A549 (cell line): ENCODE data around the gene ZNF618. TPM values are rescaled to one million over a fixed set of nuclear protein-coding genes. Genes with fewer than 3 reads are reported as not detected.

ENCODE experiments used
- ATAC-seq, 2 experiments: fragments of 200-7000 bp in 1 of 2; fragments of >200 bp in 1 of 2; cut with Nextera tagmentation in 1 of 2; cut with Tn5 transposase in 1 of 2; 3 replicates each; pipeline versions ENCODE4 v1.8.0 to v1.9.1; 2018 to 2020; ENCODE audit warnings: mild to moderate bottlenecking in 1 of 2, moderate library complexity in 1 of 2
- CTCF ChIA-PET: fragments of 300-600 bp; sonication (Branson Sonifier 250); formaldehyde crosslinking; extraction: SDS; loops from one replicate; lab custom pipeline; 2021; ENCODE audit warnings: antibody characterized with exemption, inconsistent platforms; lab: Yijun Ruan, JAX
- POLR2A ChIA-PET: fragments of 350-600 bp; formaldehyde crosslinking; extraction: SDS; loops from one replicate; lab custom pipeline; 2021; ENCODE audit warnings: antibody characterized with exemption, inconsistent platforms; lab: Yijun Ruan, JAX
- DNase-seq, 2 experiments: peaks; one replicate each; pipeline versions ENCODE4 v3.0.0 to v3.0.0-alpha.2; 2011 to 2016; ENCODE audit warnings: low read depth in 1 of 2, low spot score in 1 of 2
- FAIRE-seq: peaks from 2 replicates; lab custom pipeline; 2011; peaks lifted over from hg19 to GRCh38; lab: Jason Lieb, UNC
- H3K27ac ChIP-seq, 2 experiments: fragments of >200 bp; sonication (Bioruptor Twin); formaldehyde crosslinking; 3 replicates each; pipeline ENCODE4 v1.5.1; 2016 to 2017
- H3K4me1 ChIP-seq: fragments of >200 bp; sonication (Bioruptor Twin); formaldehyde crosslinking; 3 replicates; pipeline ENCODE4 v1.6.1; 2016
- H3K4me2 ChIP-seq: fragments of >200 bp; sonication (Bioruptor Twin); formaldehyde crosslinking; 3 replicates; pipeline ENCODE4 v1.6.1; 2016
- H3K4me3 ChIP-seq: fragments of >200 bp; sonication (Bioruptor Twin); formaldehyde crosslinking; 3 replicates; pipeline ENCODE4 v1.5.1; 2016
- H3K9me3 ChIP-seq: fragments of >200 bp; sonication (Bioruptor Twin); formaldehyde crosslinking; 3 replicates; pipeline ENCODE4 v1.6.1; 2016
- BHLHE40 ChIP-seq: IDR thresholded peaks from 2 replicates; pipeline ENCODE4 v1.6.1; 2012; ENCODE audit warnings: low read depth, low read length, inconsistent platforms
- CEBPB ChIP-seq, 2 experiments: fragments of >200 bp in 1 of 2; sonication (Bioruptor Twin) in 1 of 2; formaldehyde crosslinking in 1 of 2; IDR thresholded peaks; 2 replicates each; pipeline ENCODE4 v1.6.1; 2012 to 2016
- CTCF ChIP-seq: fragments of >200 bp; sonication (Bioruptor Twin); formaldehyde crosslinking; IDR thresholded peaks from 3 replicates; pipeline ENCODE4 v1.5.1; 2016
- EHF ChIP-seq: fragments of 250-450 bp; sonication (Bioruptor Pico); IDR thresholded peaks from 2 replicates; pipeline ENCODE4 v1.5.0; 2020; ENCODE audit warnings: mild to moderate bottlenecking
- EP300 ChIP-seq, 2 experiments: fragments of >200 bp; sonication (Bioruptor Twin); formaldehyde crosslinking; IDR thresholded peaks; 2 replicates in 1 of 2; 3 replicates in 1 of 2; pipeline ENCODE4 v1.6.1; 2016 to 2017
- ESRRA ChIP-seq: fragments of 150-350 bp; IDR thresholded peaks from 2 replicates; pipeline ENCODE4 v1.6.1; 2014; ENCODE audit warnings: mild to moderate bottlenecking, low read length, borderline replicate concordance
- FOSB ChIP-seq: fragments of 250-450 bp; sonication (Bioruptor Pico); IDR thresholded peaks from 2 replicates; pipeline ENCODE4 v1.5.0; 2020; ENCODE audit warnings: mild to moderate bottlenecking, moderate library complexity
- FOSL2 ChIP-seq, 2 experiments: fragments of 450-650 bp in 1 of 2; fragments of >200 bp in 1 of 2; sonication (Bioruptor Twin) in 1 of 2; formaldehyde crosslinking; IDR thresholded peaks; 2 replicates each; pipeline versions ENCODE4 v1.5.0 to v1.6.1; 2016 to 2020; ENCODE audit warnings: mild to moderate bottlenecking in 1 of 2, moderate library complexity in 1 of 2
- GATA3 ChIP-seq: IDR thresholded peaks from 2 replicates; pipeline ENCODE4 v1.6.1; 2012; ENCODE audit warnings: borderline replicate concordance
- HEYL ChIP-seq: fragments of 250-450 bp; sonication (Bioruptor Pico); IDR thresholded peaks from 2 replicates; pipeline ENCODE4 v1.8.0; 2021; ENCODE audit warnings: mild to moderate bottlenecking, moderate library complexity
- HOXA7 ChIP-seq: fragments of 250-450 bp; sonication (Bioruptor Pico); IDR thresholded peaks from 2 replicates; pipeline ENCODE4 v1.5.0; 2020; ENCODE audit warnings: mild to moderate bottlenecking, moderate library complexity
- HOXB13 ChIP-seq: fragments of 250-450 bp; sonication (Bioruptor Pico); IDR thresholded peaks from 2 replicates; pipeline ENCODE4 v1.5.0; 2020; ENCODE audit warnings: low read depth, mild to moderate bottlenecking, moderate library complexity
- JUNB ChIP-seq: fragments of >200 bp; sonication (Bioruptor Twin); formaldehyde crosslinking; IDR thresholded peaks from 2 replicates; pipeline ENCODE4 v1.6.1; 2016
- KDM5A ChIP-seq: fragments of 200-600 bp; sonication (generic); IDR thresholded peaks from 2 replicates; pipeline ENCODE4 v1.6.1; 2016; ENCODE audit warnings: antibody characterized with exemption, mild to moderate bottlenecking
- MAZ ChIP-seq: fragments of 150-350 bp; IDR thresholded peaks from 2 replicates; pipeline ENCODE4 v1.6.1; 2014; ENCODE audit warnings: antibody characterized with exemption, low read depth, low read length, borderline replicate concordance
- NR3C1 ChIP-seq: fragments of >200 bp; sonication (Bioruptor Twin); formaldehyde crosslinking; IDR thresholded peaks from 3 replicates; pipeline ENCODE4 v1.6.1; 2017
- POLR2AphosphoS2 ChIP-seq: conservative IDR thresholded peaks from 2 replicates; pipeline ENCODE4 v1.6.1; 2012; ENCODE audit warnings: low read length, improper control_type of control experiment, inconsistent platforms
- RARB ChIP-seq: fragments of 250-450 bp; sonication (Bioruptor Pico); IDR thresholded peaks from 2 replicates; pipeline ENCODE4 v1.8.0; 2021; ENCODE audit warnings: mild to moderate bottlenecking, moderate library complexity
- ZC3H11A ChIP-seq: fragments of 450-650 bp; IDR thresholded peaks from 2 replicates; pipeline ENCODE4 v1.6.1; 2014; ENCODE audit warnings: antibody characterized with exemption, mild to moderate bottlenecking
- ZNF302 ChIP-seq: fragments of 250-450 bp; sonication (Bioruptor Pico); IDR thresholded peaks from 2 replicates; pipeline ENCODE4 v1.9.0; 2021; ENCODE audit warnings: inconsistent platforms, mild to moderate bottlenecking, moderate library complexity
- WGBS: methylation state at CpG from one replicate; pipeline ENCODE4 v1.1.6; 2017; ENCODE audit errors: missing lambda C conversion rate; 5-methylcytosine and 5-hydroxymethylcytosine counted together
- polyA plus RNA-seq, 4 experiments: library from polyadenylated mRNA; depleted of rRNA in 3 of 4; stranded (reverse); fragments of >200 nt; fragmentation: RNase III in 1 of 4; extraction: RNeasy Plus Mini Kit Qiagen cat#74134 plus additional on column Dnase treatment in 1 of 4; gene quantifications; 2 replicates in 3 of 4; 3 replicates in 1 of 4; pipeline ENCODE4 v1.2.3, GENCODE V29; 2011 to 2017
- TF ChIP-seq, protein P1 (sequence below): fragments of 200-600 bp; sonication (generic); IDR thresholded peaks from 2 replicates; pipeline ENCODE4 v1.6.1; 2016; ENCODE audit warnings: antibody characterized with exemption, mild to moderate bottlenecking, moderate library complexity
- TF ChIP-seq, protein P2 (sequence below): fragments of 150-350 bp; IDR thresholded peaks from 2 replicates; pipeline ENCODE4 v1.6.1; 2014; ENCODE audit warnings: low read depth, mild to moderate bottlenecking, low read length

ZNF618 gene
- polyA plus RNA-seq, 2 of the 4 experiments (the other 2 are of a cell fraction) = 9.0 to 10.0 TPM

DNA sequence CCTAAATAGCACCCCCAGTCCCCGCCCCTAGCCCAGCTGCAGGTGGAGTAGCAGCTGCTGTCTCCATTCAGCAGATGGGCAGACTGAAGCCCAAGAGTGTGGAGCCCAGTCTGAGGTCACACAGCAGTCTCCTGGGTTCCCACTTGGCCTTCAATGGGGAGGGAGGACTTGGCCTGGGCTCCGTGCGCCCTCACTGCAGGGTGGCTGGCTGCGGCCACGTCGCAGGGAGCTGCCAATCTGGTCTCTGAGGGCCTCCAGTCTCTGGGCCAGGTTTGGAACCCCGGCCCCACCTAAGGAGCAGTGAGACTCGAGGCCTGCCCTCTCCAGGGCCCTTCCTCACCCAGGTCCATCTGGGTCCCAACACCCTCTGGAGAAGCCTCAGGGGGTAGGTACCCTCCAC lies 215.6 kb downstream of the ZNF618 start:
- 75% methylated on average over 3 of the region's 8 CpGs for WGBS
- CTCF ChIA-PET = interaction anchor here (0.7 to 1.5 kb wide), 5 partner anchors 9 to 409 kb away, joined by 3 to 12 read pairs (median 3); no protein-coding TSS in a partner anchor
- no peak for DNase-seq
- Histone ChIP-seq H3K4me3 (no peak overlapping the region), H3K9me3 (no peaks in the 10 kb centered on the region), H3K27ac (no peak overlapping the region), H3K4me2 (no peak overlapping the region), H3K4me1 (no peaks in the 10 kb centered on the region)
- no peak for TF ChIP-seq BHLHE40
- TF ChIP-seq RARB (CRISPR knock-in tag) = no peak
- no peak for TF ChIP-seq HEYL (CRISPR knock-in tag)
- no peak for TF ChIP-seq HOXA7 (CRISPR knock-in tag)
- TF ChIP-seq EP300 (IDR thresholded peaks at IDR 0.05) = no peak
- TF ChIP-seq MAZ = no peak
- no peak for TF ChIP-seq ZNF302 (CRISPR knock-in tag)
- no peak for TF ChIP-seq FOSB (CRISPR knock-in tag)
- TF ChIP-seq JUNB = no peak
- no peak for TF ChIP-seq ZC3H11A
- TF ChIP-seq, protein P1, sequence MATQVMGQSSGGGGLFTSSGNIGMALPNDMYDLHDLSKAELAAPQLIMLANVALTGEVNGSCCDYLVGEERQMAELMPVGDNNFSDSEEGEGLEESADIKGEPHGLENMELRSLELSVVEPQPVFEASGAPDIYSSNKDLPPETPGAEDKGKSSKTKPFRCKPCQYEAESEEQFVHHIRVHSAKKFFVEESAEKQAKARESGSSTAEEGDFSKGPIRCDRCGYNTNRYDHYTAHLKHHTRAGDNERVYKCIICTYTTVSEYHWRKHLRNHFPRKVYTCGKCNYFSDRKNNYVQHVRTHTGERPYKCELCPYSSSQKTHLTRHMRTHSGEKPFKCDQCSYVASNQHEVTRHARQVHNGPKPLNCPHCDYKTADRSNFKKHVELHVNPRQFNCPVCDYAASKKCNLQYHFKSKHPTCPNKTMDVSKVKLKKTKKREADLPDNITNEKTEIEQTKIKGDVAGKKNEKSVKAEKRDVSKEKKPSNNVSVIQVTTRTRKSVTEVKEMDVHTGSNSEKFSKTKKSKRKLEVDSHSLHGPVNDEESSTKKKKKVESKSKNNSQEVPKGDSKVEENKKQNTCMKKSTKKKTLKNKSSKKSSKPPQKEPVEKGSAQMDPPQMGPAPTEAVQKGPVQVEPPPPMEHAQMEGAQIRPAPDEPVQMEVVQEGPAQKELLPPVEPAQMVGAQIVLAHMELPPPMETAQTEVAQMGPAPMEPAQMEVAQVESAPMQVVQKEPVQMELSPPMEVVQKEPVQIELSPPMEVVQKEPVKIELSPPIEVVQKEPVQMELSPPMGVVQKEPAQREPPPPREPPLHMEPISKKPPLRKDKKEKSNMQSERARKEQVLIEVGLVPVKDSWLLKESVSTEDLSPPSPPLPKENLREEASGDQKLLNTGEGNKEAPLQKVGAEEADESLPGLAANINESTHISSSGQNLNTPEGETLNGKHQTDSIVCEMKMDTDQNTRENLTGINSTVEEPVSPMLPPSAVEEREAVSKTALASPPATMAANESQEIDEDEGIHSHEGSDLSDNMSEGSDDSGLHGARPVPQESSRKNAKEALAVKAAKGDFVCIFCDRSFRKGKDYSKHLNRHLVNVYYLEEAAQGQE = no peak
- no peak for TF ChIP-seq NR3C1
- no peak for TF ChIP-seq ESRRA
- TF ChIP-seq KDM5A = no peak
- POLR2A ChIA-PET = no interaction called here
- no peak for FAIRE-seq
- ATAC-seq = no peak

DNA sequence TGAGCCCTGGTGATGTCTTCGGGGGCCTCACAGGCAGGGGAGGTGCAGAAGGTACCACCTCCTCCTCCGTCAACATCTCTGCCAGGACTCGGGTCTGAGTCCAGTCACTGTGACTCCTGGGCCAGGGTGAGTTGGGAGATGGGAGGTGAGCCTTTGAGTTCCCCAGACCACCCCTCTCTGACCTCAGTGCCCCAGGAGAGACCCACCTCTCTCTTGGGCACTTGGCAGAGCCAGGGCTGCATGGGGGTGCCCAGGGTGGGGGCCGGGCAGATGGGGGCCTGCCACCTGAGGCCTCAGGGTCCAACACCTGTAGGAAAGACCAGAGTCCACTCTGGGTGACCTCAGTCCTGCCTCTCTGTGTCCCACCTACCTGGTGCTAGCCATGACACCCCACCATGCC lies 216.2 kb downstream of the ZNF618 start:
- FAIRE-seq (no peak), DNase-seq (no peak), ATAC-seq (no peak)
- H3K4me3 ChIP-seq = no peak overlapping the region
- no peak overlapping the region for H3K27ac ChIP-seq
- WGBS = 87% methylated on average over 3 of the region's 4 CpGs
- POLR2A ChIA-PET = no interaction called here
- no peak for TF ChIP-seq CEBPB (IDR thresholded peaks at IDR 0.05)
- no peak for TF ChIP-seq HOXB13
- no peak for TF ChIP-seq RARB (CRISPR knock-in tag)
- no peak for TF ChIP-seq EP300 (IDR thresholded peaks at IDR 0.05)
- no peak for TF ChIP-seq EHF (CRISPR knock-in tag)
- no peak for TF ChIP-seq HEYL (CRISPR knock-in tag)
- TF ChIP-seq ZC3H11A = no peak
- no peak for TF ChIP-seq FOSB (CRISPR knock-in tag)
- TF ChIP-seq, protein P2, sequence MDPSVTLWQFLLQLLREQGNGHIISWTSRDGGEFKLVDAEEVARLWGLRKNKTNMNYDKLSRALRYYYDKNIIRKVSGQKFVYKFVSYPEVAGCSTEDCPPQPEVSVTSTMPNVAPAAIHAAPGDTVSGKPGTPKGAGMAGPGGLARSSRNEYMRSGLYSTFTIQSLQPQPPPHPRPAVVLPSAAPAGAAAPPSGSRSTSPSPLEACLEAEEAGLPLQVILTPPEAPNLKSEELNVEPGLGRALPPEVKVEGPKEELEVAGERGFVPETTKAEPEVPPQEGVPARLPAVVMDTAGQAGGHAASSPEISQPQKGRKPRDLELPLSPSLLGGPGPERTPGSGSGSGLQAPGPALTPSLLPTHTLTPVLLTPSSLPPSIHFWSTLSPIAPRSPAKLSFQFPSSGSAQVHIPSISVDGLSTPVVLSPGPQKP = no peak
- TF ChIP-seq POLR2AphosphoS2 = no peak
- H3K4me2 ChIP-seq = no peak overlapping the region
- CTCF ChIA-PET = interaction anchor here (1.2 to 6.2 kb wide), 6 partner anchors 7 to 410 kb away, joined by 3 to 80 read pairs (median 8); no protein-coding TSS in a partner anchor
- peaks cover 3% of the 10 kb centered on the region; the same call in 1 of the 3 replicates for H3K4me1 ChIP-seq
- H3K9me3 ChIP-seq = no peaks in the 10 kb centered on the region

DNA sequence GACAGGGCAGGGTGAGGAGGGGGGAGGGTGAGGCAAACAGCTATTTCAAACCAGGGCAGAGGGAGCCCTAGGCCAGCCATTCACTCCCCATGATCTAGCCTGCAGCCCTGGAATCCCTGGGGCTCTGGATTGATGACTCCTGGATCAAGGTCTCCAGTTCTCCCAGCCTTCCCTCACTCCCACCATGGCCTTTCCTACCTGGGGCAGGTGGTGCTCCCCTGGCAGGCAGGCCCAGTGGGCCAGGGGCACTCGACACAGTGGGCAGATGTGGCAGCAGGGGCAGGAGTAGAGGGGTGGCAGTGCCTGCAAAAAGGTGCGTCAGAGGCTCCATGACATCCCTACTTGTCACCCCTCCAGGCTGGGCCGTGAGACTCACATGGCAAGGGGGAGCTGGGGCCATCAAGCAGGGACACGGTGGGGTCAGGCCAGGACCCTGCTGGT lies 216.9 kb downstream of the ZNF618 start:
- DNase-seq (no peak), ATAC-seq (no peak), FAIRE-seq (no peak)
- WGBS = 60% methylated on average over 4 of the region's 4 CpGs
- ChIA-PET CTCF (interaction anchor here (1.5 to 6.2 kb wide), 4 partner anchors 8 to 410 kb away, joined by 3 to 80 read pairs (median 42); no protein-coding TSS in a partner anchor), POLR2A (no interaction called here)
- Histone ChIP-seq H3K4me1 (peaks cover 9% of the 10 kb centered on the region; the same call in 2 of the 3 replicates), H3K27ac (no peak overlapping the region), H3K9me3 (no peaks in the 10 kb centered on the region), H3K4me3 (no peak overlapping the region), H3K4me2 (no peak overlapping the region)
- TF ChIP-seq FOSL2 (IDR thresholded peaks at IDR 0.05) (no peak), FOSL2 (CRISPR knock-in tag; IDR thresholded peaks at IDR 0.05) (no peak), JUNB (no peak), GATA3 (no peak), CEBPB (IDR thresholded peaks at IDR 0.05) (no peak), CTCF (no peak)
- TF ChIP-seq, protein P2 = no peak
